NOMO-1 treated with dmso at 0.1 percent for 144 hours (cell line): ENCODE data around the gene NPTN.
"Not testable (repeated sequence)": the region's sequence is repeated elsewhere in the genome, so short reads cannot be mapped to it uniquely, and the experiment has no call there.

ENCODE experiments used
- DNase-seq: peaks from one replicate; lab custom pipeline; 2025; ENCODE audit not compliant: unreplicated experiment; lab: John Stamatoyannopoulos, UW

NPTN gene

DNA sequence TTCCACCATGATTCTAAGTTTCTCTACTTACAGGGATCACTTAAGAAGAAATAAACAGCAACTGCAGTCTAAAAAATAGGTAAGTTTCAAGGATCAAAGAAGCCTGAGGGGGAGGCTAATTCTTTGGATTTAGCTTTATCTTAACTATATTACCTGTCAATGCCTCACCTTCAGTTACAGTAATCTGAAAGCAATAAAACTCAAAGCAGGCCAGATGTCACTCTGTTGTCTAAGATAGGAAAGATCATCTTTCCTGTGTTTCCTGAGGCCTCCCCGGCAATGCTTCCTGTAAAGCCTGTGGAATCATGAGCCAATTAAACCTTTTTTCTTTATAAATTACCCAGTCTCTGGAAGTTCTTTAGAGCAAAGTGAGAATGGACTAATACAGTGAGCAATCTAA lies 60.2 kb downstream of the NPTN start:
- DNase-seq = no peak

DNA sequence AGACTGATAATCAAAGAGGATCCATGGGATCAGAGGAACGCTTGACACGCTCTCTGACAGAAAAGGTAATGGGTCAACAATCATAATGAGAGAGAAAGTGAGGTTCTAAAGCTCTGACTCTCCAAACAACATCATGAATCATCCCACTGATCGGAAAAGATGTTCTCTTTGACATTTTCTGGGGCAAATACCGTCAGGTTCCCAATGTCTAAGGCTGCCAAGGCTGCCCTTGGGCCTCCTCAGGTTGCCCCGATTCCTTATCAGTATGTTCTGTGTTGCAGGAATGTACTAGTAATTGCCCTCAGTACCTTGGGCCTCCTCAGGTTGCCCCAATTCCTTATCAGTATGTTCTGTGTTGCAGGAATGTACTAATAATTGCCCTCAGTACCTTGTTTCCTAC lies 60.9 kb downstream of the NPTN start:
- DNase-seq = no peak

DNA sequence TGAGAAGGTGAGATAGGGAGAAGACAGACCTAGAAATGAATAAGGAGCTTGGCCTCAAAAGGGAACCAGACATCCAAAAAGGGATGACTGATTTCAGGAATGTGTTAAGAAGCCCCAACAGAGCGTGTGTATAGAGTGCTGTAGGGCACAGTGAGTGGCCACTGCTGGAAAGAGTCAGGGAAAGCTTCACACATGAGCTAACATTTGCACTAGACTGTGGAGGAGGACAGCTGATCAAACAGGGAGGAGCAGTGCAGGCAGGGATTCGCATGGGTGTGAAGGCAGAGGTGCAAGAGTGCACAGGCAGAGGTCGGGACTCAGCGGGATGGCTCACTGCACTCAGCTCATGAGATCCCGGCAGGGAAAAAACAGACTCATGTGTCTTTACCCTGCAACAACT lies 61.8 kb downstream of the NPTN start:
- no peak for DNase-seq

DNA sequence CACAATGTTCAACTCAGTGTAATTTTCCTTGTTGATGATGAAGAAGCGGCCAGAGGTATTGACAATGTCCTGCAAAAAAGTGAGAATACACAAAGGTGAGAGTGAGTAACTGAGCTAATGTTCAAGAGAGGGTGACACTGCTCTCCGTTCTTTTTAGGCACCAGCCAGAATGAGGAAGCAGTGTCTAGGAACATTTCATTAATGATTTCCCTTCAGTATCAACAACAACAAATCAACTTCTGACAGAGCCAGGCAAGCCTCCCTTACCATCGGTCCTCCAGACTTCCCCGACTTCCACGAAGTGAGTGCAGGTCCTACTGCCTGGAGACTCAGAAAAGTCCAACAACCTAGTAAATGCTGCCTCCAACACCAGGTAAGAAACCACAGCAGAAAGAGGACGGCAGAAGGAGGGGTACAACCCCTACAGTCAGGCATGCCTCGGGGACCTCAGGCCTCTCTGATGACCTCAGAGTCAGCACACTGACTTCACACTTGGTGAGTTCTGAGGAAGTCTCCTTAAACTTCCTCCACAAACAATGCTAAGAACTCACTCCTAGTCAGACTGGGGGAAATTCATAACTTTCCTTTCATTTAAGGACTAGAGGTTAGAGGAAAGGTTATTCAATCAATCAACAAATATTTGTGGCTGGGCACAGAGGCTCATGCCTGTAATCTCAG lies 62.7 kb downstream of the NPTN start:
- DNase-seq = no peak

DNA sequence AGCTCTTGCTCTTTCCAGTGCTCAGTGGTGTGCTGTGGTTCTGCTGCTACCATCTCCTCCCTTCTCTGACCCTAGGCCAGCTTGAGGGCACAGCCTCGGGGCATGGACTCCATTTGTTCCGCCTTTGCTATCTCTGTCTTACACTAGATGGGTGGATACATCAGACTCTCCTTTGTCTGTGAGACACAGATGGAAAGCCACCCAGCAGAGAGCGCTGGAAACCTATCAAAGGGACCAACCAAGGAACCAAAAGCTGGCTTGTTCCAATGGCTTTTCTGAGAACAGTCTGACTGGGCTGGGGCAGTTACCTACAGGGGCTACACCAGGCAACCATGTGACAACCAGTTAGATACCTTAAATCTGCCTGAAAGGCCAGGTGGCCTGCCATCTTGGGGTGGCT lies 63.8 kb downstream of the NPTN start:
- DNase-seq = no peak

DNA sequence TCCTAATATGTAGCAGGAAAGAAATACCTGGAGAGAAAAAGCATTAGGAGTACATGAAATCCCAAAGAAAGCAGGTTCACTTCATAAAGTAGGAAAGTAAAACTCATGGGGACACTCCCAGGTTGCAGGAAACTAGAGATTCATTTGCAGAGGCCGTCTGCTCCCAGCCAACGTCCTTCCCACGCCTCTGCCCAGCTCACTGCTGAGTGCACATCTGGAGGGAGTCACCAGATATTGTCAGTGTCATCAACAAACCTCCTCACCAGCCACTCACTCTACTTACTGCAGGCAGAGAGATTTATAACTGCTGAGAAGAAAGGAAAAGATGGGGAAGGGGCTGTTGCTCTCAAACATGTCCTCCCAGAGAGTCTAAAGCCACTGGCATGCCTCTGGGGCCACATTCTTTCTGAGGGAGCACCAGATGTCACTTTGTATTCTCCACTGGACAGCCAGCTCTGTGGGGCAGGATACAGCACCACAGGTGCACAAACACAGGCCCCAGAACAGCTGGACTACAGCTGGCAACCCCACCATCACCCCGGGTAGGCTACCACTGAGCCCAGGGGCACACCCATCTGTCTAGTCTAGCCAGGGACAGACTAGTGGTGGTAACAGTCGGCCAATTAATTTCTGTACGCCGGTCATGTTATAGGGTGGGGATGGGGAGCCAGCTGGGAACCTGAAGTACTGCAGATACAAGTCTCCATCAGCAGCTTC lies 64.5 kb downstream of the NPTN start:
- no peak for DNase-seq

DNA sequence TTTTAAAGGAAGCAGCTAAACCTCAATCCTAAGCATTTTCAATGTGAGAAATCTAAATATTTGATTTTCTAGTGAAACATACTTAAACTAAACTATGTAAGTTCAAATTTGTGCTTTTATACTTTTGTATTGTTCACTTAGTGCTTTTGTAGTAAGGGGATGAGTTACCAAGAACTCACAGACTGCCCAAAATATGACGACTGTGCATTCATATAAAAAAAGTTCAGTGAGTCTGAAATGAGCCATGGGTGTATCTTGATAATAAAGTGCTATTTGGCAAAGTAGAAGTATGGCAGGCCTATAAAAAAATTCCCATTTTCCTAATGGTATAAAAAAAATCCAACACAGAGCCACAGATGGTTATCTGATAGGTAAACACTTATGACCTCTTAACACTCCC lies 66.2 kb downstream of the NPTN start:
- no peak for DNase-seq

DNA sequence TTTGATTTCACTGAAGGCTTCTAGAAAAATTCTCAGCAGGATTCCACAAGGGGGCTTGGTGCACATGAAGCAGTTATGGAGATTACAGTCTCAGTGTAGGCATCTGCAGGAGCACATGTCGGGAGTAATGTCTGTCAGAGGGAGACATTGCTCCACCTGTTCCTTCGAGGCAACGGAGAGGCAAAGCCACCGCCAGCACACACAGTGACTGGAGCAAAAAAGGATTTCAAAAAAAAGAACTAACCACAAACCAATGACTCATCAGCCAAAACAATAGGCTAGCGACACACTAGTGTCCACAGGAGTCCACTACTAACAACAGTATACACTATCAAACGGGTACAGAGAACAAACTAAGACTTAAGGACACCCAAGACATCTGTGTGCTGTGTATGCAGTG lies 68.9 kb downstream of the NPTN start:
- DNase-seq = peak; percentile 30

DNA sequence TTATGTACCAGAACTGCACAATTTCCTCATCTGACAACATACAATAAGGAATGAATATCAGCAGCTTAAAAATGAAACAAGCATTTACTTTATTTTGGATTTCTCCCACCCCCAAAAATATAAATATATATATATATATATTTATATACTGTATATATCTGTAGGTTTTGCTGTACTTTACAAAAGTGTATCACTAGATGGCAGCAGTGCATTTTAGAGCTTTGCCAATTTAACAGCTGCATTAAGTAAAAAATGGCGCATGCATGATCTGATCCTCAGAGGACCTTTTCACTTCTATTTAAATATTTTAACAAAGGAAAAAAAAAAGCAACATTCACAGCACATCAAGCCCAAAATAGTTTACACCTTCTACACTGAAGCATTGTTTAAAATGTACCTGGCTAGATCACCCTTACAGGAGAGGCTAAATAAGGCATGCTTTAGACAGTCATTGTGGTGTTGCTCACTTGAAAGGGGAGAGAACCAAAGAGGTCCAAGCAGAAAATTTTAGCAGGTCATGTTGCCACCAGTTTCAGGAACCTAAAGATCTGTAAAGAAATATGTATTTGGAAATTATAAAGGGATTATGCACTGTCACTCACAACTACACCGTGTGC lies 72.6 kb downstream of the NPTN start:
- no peak for DNase-seq

DNA sequence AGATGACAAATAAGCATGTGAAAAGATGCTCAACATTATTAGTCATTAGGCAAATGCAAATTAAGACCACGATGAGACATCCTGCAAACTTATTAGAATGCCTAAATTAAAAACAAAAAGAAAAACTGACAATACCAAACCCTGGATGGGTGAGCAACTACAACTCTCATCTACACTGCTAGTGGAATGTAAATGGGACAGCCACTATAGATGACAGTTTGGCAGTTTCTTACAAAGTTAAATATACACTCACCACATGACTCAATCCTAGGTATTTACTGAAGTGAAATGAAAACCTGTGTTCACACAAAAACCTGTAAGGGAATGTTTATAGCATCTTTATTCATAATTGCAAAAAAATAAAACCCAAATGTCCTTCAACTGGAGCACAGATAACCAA lies 74.7 kb downstream of the NPTN start:
- DNase-seq = no peak

DNA sequence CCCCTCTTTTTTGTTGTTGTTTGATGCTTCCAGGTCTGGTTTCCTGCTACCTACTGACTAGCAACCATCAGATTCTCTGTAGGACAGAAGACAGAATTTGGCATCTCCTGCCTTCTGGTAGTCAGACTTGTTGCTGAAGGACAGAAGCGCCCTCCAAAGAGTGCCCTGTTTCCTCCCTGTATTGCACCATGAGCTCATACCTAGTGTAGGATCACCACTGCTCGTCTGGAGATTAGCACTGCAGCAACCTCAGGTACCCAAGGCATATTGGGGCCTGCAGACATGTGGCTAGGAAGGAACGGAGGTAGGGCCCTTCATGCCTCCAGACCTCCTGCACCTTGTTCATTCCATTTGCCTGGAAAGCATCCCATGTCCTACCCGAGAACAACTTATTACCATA lies 78.1 kb downstream of the NPTN start:
- no peak for DNase-seq

DNA sequence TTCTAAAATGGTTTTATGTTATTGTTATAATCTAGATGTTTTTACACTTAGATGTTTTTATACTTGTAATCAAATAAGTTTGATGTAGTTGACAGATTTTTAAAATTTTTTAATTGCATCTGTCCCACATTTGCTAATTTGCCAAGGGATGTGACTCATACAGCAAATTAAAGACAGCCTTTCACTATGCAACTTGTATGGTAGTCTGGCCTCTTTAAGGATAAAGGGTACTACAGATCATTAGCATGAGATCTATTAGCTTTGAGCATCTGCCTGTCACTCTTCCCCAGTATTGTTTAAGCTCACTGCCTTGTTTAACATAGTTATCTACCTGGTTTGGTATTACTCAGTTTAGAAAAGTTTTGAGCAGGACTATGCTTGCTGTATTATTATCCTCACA lies 83.0 kb downstream of the NPTN start:
- no peak for DNase-seq

DNA sequence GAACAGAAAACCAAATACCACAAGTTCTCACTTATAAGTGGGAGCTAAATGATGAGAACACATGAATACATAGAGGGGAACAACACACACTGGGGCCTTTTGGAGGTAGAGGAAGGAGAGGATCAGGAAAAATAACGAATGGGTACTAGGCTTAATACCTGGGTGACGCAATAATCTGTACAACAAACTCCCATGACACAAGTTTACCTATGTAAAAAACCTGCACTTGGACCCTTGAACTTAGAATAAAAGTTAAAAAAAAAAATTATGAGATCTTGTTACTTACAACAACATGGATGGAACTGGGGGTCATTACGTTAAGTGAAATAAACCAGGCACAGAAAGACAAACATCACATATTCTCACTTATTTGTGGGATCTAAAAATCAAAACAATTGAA lies 84.3 kb downstream of the NPTN start:
- DNase-seq = not testable (repeated sequence)

DNA sequence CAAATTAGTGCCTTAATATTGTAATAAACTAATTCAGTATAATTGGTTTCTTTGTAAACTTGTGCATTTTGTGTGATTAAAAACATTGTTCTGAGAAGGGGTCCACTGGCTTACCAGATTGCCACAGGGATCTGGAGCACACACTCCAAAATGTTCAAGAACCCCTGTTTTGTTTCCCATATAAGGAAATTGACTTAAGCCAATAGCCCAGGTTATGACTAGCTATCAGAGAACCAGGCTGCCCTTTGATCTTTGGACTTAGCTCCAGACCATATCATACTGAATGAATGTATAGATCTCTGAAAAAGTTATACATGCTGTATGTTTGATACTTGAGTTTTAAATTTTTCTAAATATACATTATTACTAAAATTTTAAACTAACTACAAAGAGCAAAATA lies 91.7 kb downstream of the NPTN start:
- no peak for DNase-seq

DNA sequence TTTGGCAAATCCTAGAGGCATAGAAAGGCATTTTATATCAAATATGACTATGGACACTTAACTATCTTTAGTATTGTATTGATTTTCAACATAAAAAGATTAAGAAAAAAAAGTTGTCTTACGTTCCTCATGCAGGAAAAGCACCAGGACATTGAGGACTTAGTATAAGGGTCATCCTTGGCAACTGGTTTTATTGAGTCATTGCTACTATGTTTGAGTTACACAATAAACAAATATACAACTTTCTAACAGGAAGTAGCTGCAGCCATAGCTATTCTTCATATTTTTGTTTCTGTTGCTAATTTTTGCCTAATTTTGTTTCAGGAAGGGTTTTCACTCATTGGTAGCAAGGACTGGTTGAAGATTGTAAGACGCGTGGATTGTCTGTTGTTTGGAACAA lies 93.0 kb downstream of the NPTN start:
- DNase-seq = no peak

DNA sequence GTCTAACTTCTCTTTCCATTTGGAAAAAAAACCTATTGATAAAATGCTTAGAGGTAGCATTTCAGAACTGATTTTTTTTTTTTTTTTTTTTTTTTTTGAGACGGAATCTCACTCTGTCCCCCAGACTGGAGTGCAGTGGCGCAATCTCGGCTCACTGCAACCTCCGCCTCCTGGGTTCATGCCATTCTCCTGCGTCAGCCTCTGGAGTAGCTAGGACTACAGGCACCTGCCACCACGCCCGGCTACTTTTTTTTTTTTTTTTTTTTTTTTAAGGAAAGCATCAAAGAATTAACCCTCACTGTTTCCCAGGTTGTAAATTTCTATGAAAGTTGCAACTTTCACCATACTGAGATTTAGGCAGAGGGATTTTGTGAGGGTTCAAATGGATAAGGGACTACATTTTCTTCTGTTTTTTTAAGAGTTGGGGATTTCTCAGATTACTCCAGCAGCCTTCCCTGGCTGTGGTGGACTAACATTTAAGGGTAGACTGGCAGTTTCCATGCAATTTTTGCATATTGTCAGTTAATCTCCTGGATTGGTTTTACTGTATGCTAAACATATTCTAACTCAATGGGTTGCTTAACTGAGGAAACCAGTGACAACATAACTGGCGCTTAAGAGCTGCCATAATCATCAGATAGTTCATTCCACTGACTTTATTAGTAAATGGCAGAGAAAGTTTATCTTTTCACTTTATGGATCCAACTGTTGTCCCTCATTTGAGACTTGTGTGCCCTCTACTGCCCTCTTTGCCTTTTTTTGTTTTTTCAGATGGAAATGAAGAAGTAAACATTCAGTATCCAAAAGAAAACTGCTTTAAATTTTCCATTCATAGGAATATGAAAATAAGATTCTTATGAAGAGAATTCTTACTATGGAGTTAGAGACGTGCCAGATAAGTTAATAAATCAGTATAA lies 93.7 kb downstream of the NPTN start:
- DNase-seq = no peak

DNA sequence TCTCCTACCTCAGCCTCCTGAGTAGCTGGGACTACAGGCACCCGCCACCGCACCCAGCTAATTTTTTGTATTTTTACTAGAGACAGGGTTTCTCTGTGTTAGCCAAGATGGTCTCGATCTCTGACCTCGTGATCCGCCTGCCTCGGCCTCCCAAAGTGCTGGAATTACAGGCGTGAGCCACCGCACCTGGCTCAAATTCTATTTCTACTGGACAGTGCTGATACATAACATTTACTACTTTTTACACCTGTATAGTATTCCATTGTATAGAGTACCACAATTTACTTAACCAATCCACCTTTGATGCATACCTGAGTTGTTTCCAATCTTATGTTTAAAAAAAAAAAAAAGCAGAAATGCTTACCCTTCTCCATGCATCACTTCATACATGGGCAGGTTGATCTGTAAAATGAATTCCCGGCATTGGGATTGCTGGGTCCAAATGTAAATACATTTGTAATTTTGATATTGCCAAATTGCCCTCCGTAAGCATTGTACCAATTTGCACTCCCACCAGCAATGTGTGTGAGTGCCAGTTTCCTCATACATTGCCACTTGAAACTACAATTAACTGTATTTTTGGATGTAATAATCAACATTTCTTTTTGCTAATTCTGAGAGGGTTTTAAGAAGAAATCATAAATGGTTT lies 94.5 kb downstream of the NPTN start:
- DNase-seq = no peak

DNA sequence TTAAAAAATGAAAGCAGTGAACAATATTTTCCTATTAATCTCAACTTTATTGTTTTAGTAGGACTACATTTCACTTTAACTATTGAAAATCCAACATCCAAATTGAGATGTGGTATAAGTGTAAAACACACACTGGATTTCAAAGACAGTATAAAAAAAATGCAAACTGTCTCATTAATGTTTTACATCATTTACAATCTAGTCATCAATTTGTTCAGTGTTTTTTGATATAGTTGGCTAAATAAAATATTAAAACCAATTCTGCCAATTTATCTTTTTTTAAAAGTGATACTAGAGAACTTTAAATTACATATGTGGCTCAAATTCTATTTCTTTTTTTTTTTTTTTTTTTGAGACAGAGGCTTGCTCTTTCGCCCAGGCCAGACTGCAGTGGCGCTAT lies 95.1 kb downstream of the NPTN start:
- no peak for DNase-seq

DNA sequence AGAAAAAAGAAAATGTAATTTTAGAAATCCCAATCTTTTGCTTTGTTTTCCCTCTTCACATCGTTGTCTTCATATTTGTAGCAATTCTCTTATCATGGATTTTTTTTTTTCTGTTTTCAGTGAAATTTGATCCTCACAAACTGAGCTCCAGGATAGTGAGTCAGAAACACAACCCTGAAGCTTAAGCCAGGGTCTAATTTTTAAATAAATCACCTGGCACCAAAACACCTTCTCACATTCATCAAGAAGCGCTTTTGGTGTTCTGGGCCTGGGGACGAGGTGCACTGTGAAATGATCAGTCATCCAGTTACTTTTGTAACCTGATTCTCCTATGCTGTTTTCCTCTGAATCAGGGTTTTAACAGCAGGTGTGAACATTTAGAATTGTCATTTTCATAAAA lies 102.5 kb downstream of the NPTN start:
- DNase-seq = no peak

DNA sequence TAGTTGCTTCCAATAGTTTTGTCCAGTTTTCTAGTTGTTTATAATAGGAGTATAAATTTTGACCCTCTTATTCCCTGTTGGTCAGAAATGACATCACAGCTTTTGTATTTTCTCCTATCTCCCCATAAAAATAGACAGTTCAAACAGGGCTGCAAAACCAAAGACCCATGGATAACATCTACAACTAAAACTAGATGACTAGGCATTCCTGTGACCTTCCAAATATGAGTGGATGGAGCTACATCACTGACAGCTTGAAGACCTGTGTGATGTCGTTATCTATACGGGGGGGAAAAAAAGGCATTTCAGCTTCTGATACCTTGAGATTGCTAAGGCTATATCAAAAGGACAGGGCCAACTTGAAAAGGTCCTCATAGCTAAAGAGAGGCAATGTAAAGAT lies 105.6 kb downstream of the NPTN start:
- DNase-seq = no peak

DNA sequence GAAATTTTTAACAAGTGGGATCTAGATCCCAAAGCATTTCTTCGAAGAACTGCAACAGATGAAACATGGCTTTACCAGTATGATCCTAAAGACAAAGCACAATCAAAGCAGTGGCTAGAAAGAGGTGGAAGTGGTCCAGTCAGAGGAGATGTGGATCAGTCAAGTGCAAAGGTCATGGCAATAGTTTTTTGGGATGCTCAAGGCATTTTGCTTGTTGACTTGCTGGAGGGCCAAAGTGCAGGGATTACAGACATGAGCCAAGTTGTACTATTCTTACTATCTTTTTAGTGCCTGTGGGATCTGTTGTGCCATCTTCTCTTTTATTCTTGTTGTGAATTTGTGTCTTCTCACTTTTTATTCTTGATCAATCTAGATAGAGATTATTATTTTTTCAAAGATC lies 108.3 kb downstream of the NPTN start:
- no peak for DNase-seq
